ENCODE results near the gene RYK.
"Not testable (repeated sequence)": the region's sequence is repeated elsewhere in the genome, so short reads cannot be mapped to it uniquely, and the experiment has no call there.

The RYK gene

DNA sequence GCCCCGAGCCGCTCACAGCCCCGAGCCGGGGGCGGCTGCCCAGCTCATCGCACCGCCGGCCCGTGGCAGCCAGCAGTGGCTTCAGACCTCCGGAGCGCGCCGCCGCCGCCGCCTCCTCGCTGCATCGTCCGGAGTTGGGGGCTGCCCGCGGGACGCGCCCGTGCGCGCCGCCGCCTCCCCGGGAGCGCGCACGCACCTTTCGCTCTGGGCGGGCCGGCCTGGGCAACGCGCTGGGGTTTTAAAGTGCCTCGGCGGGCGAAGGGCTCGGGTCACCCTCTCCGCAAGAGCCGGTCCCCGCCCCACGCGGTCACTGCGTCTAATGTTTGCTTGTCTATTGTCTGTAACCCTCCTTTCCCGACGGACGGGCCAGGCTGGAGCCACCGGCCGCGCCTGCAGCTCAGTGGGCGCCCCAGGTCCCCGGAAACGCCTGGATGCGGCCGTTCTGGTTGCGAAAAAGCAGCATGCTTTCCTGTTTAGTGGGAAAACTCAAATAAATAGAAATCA is at the start of gene RYK:
RYK (minus strand) TSS at position 143 of the 504 bp plus-strand sequence. CDS start 205 bp downstream, outside the sequence.
- DNase-seq (ENCODE audit: low read depth in 1 of 2, low spot score in 1 of 2), result peak; percentile 62 to 71

GRCh38 chr3:134299888-134300206 is 49.2 kb upstream of the RYK start:
- DNase-seq (ENCODE audit: low read depth in 1 of 2, low spot score in 1 of 2), result no peak

- no peak for DNase-seq (ENCODE audit: low read depth in 1 of 2, low spot score in 1 of 2)
These were observed 48.7 kb upstream of the RYK start for GRCh38 chr3:134299185-134299887.

GRCh38 chr3:134298249-134298648 is 47.6 kb upstream of the RYK start:
- no peak for DNase-seq (ENCODE audit: low read depth in 1 of 2, low spot score in 1 of 2)

- no peak for DNase-seq (ENCODE audit: low read depth in 1 of 2, low spot score in 1 of 2)
These were observed 46.0 kb upstream of the RYK start for GRCh38 chr3:134296616-134297015.

- no peak for DNase-seq (ENCODE audit: low read depth in 1 of 2, low spot score in 1 of 2)
These were observed 45.3 kb upstream of the RYK start for GRCh38 chr3:134295930-134296329.

- DNase-seq (ENCODE audit: low read depth in 1 of 2, low spot score in 1 of 2), result no peak
These were observed 43.9 kb upstream of the RYK start for GRCh38 chr3:134294302-134295280.

DNA sequence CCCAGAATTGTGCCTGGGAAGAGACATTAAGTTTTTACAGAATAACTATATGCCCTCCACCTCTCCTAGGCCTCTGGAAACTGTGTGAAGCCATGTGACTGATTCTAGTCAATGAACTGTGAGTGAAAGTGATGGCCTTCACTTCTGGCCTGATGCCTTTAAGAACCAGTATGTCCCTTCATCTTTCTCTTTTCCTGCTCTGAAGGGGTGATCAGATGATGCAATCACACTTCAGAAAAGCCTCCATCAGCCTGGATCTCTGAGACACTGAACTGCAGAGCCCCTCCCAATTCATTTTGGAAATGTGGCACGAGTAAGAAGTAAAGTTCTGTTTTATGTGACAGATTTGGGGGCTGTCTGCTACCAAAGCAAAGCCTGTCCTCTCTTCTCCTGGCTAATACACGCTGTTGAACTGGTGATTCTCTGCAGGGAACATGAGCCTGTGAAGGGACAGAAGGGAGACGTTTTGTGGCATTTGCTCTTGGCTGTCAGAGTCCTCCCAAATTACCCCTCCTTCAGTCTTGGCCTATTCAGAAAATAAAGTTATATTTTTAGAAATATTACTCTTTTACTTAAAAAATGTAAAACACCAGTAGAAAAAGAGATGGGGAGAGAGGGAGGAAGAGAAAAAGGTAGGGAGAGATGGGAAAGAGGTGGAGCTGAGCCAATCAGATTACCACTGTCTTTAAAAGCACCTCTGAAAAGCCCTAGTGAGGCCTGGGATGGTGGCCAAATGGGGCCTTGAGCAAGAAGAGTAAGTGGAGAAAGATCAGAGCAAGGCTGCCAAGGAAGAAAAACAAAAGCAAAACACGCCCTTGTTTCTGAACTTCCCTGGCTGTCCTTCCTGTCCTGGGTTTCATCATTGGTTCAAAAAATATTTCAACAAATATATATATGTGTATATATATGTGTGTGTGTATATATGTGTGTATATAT is 40.9 kb upstream of the RYK start:
- no peak for DNase-seq (ENCODE audit: low read depth in 1 of 2, low spot score in 1 of 2)

DNA sequence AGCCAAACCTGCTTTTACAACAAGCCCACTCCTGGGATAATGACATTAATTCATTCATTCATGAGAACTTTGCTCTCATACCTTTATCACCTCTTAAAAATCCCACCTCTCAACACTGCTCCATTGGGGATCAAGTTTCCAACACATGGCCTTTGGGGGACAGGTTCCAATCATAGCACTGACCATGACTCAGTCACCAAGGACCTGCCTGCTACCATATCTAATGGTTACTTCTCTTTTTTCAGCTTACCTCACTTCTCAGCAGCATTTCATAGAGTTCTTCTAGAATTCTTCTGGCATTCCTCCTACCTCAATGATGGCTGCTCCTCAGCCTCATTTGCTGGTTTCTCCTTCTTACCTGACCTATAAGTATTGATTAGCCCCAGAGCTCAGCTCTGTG is 36.9 kb upstream of the RYK start:
- no peak for DNase-seq (ENCODE audit: low read depth in 1 of 2, low spot score in 1 of 2)

- no peak for DNase-seq (ENCODE audit: low read depth in 1 of 2, low spot score in 1 of 2)
These were observed 33.8 kb upstream of the RYK start for GRCh38 chr3:134284438-134284837.

DNA sequence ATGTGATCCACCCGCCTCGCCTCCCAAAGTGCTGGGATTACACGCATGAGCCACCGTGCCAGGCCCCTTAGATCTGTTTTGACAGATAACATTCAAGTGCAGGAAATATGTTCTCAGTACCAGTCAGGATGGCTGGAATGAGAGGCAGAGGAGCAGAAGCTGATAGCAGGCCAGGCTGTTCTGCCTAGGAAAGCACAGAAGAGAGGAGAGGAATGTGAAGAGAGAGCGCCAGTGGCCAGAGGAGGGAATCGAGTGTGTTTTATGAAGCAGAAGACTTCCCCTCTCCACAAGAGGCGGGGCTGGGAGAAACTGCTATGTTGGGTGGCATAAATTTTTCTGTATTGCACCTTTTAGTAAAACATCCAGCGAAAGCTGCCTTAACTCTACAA is 32.0 kb upstream of the RYK start:
- no peak for DNase-seq (ENCODE audit: low read depth in 1 of 2, low spot score in 1 of 2)

DNA sequence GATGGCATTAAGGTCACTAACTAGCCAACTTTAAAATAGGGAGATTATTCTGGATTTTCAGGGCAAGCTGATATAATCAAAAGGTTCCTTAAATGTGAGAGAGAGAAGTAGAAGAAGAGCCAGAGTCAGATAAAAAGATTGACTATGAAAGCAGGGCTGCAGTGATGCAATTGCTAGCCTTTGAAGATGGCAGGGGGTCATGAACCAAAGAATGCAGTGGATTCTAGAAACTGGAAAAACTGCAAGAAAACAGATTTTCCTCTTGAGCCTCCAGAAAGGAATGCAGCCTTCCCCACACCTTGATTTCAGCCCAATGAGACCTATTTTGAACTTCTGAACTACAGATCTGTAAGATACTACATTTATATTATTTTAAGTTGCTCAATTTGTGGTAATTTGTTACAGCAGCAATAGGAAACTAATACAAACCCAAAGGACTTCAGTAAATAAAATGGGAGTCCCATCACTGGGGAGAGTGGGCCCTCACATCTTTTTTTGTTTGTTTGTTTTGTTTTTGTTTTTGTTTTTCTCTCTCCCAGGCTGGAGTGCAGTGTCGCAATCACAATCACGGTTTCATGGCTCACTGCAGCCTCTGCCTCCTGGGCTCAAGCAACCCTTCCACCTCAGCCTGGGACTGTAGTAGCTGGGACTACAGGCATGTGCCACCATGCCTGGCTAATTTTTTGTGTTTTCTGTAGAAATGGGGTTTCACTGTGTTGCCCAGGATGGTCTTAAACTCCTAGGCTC is 31.4 kb upstream of the RYK start:
- DNase-seq (ENCODE audit: low read depth in 1 of 2, low spot score in 1 of 2), result no peak

DNA sequence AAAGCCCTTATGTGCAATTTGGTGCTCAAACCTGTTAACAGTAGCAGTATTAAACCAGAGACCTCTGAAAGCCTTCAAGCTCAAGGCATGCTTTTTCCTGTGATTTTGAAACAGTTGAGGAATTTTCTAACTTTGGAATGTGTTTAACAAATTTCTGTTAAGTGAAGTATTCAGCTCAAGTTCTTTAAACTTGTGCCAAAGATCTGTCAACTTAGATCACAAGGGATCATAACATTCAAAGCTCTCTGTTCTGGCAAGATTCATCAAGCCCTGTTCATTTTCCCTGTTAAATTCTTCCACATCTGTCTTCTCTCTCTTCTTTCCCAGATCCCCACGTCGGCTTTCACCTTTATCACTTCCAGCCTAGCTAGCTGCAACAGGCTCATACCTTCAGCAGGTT is 28.8 kb upstream of the RYK start:
- DNase-seq (ENCODE audit: low read depth in 1 of 2, low spot score in 1 of 2), result no peak

DNA sequence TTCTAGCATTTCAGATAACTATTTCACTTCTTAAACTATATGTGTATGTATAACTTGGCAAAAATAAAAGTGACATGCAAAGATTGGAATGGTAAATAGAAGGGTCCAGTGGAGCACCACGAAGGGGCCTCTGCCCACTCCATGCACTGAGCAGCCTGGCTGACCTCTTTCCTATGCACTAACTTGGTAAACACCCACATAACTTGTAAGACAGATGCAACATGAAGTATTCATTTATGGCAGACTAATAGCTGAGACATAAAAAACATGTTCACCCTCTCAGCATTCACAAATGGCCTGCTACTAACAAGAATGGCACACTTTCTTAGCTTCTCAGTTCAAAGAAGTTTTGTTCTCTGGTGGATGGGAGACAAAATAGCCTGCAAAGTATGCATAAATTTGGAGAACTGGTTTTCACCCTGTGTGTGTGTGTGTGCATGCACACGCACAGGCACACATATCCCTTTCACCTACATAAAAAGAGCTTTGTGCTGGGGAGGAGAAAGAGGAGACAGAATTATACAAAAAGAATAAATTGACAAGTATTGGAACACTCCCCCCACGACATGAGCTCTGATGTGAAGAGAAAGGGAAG is 26.5 kb upstream of the RYK start:
- no peak for DNase-seq (ENCODE audit: low read depth in 1 of 2, low spot score in 1 of 2)

DNA sequence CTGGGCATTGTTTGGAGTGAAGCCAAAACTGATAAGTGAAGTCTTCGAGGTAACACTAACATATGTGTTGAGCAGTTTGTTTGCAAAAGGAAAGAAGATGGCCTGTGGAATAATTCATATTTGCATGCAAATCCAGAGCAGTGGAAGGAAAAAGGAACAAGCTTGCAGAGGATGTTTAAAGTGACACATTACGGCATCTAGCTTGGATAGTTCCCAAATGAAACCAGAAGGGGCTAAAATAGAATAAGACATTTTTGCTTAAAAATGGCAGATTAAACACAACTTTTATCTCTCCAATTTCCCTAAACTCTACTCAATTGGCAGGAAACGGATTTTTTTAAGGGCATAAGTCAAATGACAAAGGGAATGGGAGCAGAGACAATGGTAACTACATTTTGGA is 25.4 kb upstream of the RYK start:
- no peak for DNase-seq (ENCODE audit: low read depth in 1 of 2, low spot score in 1 of 2)

DNA sequence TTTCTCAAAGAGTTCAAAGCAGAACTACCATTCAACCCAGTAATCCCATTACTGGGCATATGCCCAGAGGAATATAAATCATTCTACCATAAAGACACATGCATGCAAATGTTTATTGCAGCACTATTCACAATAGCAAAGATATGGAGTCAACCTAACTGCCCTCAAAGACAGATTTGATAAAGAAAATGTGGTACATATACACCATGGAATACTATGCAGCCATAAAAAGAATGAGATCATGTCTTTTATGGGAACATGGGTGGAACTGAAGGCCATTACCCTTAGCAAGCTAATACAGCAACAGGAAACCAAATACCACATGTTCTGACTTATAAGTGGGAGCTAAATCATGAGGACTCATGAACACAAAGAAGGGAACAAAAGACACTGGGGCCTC is 24.5 kb upstream of the RYK start:
- not testable (repeated sequence) for DNase-seq (ENCODE audit: low read depth in 1 of 2, low spot score in 1 of 2)

- no peak for DNase-seq (ENCODE audit: low read depth in 1 of 2, low spot score in 1 of 2)
These were observed 23.9 kb upstream of the RYK start for GRCh38 chr3:134274571-134274970.

GRCh38 chr3:134267996-134268395 is 17.3 kb upstream of the RYK start:
- no peak for DNase-seq (ENCODE audit: low read depth in 1 of 2, low spot score in 1 of 2)

DNA sequence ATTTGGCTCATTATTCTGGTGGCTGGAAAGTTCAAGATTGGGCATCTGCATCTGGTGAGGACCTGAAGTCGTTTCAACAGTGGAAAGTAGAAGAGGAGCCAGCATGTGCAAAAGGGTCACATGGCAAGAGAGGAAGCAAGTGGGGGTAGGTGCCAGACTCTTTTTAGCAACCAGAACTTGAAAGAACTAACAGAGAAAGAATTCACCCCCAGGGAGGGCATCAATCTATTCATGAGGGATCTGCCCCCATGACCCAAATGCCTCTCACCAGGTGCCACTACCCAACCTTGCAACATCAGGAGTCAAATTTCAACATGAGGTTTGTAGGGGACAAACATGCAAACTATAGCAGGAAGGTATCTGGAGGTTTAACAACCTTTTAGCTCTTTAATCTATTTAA is 10.3 kb upstream of the RYK start:
- DNase-seq (ENCODE audit: low read depth in 1 of 2, low spot score in 1 of 2), result no peak

- DNase-seq (ENCODE audit: low read depth in 1 of 2, low spot score in 1 of 2), result no peak
These were observed 8.2 kb upstream of the RYK start for GRCh38 chr3:134258761-134259347.
